Stimulated activated naive CD8-positive, alpha-beta T cell treated with anti-CD3 and anti-CD28 coated beads, Interleukin-15, amount 100 ng/mL, for 72 hours (primary cell): Measurements from ENCODE around the gene LGALS9B.
"Not testable (repeated sequence)": the region's sequence is repeated elsewhere in the genome, so short reads cannot be mapped to it uniquely, and the experiment has no call there.

Source experiments
- ATAC-seq: fragments of 150-1000 bp; cut with Tn5 transposase; 2 replicates; pipeline ENCODE4 v1.10.0; 2021; ENCODE audit warnings: mild to moderate bottlenecking, moderate library complexity
- DNase-seq, 2 donors: peaks; one replicate each; pipeline ENCODE4 v3.0.0; 2021 to 2022
- H3K27ac Mint-ChIP-seq, 2 donors: one replicate each; pipeline ENCODE4 v1.8.0; 2022; ENCODE audit warnings: mild to moderate bottlenecking in 2 of 2, mixed read lengths in 2 of 2, moderate library complexity in 2 of 2
- H3K27me3 Mint-ChIP-seq: one replicate; pipeline ENCODE4 v1.8.0; 2022; ENCODE audit warnings: mixed read lengths
- H3K4me1 Mint-ChIP-seq: one replicate; pipeline ENCODE4 v1.8.0; 2022; ENCODE audit warnings: mild to moderate bottlenecking, mixed read lengths
- H3K4me3 Mint-ChIP-seq, 2 donors: one replicate each; pipeline ENCODE4 v1.8.0; 2022; ENCODE audit warnings: mild to moderate bottlenecking in 2 of 2, mixed read lengths in 2 of 2, moderate library complexity in 1 of 2
- H3K9me3 Mint-ChIP-seq, 2 donors: one replicate each; pipeline ENCODE4 v1.8.0; 2022; ENCODE audit warnings: mixed read lengths in 2 of 2

The LGALS9B gene

DNA sequence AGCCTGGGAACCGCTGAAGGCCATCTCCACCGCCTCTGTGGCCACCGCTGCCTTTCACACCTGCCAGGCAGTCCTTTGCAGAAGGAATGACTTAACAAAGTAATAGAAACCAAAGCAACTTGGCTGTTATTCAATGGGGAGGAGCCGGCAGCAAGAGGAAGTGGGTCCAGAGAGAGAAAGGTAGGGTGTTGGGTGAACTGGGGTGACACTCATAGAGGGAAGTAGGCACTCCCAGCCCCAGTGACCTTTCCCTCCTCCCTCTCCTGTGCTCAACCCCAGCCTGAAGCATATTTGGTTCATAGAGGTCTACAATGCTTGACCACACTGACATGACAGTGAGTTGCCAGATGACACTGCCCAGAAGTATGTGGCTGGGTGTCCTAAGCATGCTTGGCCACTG, at the start of gene LGALS9B:
TSS of gene LGALS9B (minus strand) at position 93 of the 400 bp plus-strand sequence. CDS start at position 24, 69 bp downstream.
- not testable (repeated sequence) for H3K4me1 Mint-ChIP-seq, H3K9me3 Mint-ChIP-seq, H3K27me3 Mint-ChIP-seq, DNase-seq
- Mint-ChIP-seq H3K27ac (peak within 1 kb of the TSS; percentile 42 to 89), H3K4me3 (peak within 1 kb of the TSS in 1 of 2 donors; percentile 31)
- ATAC-seq: peak; percentile 68

DNA sequence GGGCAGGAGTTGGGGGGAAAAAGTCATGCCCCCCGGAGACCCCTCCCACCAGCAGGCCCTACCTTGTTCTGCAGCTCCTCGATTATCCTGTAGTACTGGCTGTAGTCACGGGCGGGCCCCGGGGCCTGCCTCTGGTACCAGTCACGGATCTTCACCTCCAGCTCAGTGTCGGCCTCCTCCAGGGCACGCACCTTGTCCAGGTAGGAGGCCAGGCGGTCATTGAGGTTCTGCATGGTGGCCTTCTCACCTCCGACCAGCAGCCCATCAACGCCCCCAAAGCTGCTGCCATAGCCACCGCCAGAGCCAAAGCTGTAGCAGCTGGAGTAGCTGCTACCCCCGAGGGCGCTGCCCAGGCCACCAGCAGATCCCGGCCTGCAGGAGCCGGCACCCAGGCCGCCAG, 49.6 kb upstream of the LGALS9B start:
- H3K27me3 Mint-ChIP-seq, DNase-seq, H3K27ac Mint-ChIP-seq, H3K9me3 Mint-ChIP-seq, ATAC-seq, H3K4me1 Mint-ChIP-seq: not testable (repeated sequence)
- H3K4me3 Mint-ChIP-seq: peak overlapping the region in 1 of 2 donors; percentile 75

DNA sequence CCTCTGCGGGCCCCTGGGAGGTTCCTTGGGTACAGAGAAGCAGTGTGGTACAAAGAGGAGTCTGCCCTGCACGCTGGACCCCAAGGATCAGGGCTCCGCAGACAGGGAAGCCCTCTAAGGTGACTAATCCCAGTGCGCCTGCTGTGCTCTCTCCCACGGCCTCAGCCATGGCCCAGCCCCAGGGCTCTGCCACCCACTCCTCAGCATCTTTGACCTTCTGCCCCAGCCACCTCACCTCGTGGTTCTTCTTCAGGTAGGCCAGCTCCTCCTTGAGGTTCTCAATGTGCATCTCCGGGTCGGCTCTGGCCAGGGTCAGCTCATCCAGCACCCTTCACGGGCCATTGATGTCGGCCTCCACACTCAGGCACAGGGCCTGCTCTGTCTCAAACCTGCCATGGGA, 47.8 kb upstream of the LGALS9B start:
- not testable (repeated sequence) for H3K4me1 Mint-ChIP-seq, H3K27me3 Mint-ChIP-seq, H3K9me3 Mint-ChIP-seq, H3K4me3 Mint-ChIP-seq, H3K27ac Mint-ChIP-seq, ATAC-seq, DNase-seq

DNA sequence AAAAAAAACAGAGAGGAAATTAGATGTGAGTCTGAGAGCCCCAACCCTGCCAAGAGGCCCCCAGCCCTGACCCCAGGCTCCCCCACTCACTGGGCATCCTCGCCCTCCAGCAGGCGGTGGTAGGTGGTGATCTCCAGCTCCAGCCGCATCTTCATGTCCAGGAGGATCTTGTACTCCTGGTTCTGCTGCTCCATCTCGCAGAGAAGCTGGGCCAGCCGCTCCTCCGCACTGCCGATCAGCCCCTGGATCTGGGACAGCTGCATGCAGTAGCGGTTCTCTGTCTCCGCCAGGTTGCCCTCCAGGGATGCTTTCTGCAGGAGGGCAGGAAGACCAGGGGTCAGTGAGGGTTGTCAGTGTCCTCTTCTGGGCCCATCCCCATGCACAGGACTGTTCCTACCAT, 46.2 kb upstream of the LGALS9B start:
- not testable (repeated sequence) for H3K4me1 Mint-ChIP-seq, ATAC-seq, H3K27ac Mint-ChIP-seq, H3K9me3 Mint-ChIP-seq, H3K27me3 Mint-ChIP-seq, H3K4me3 Mint-ChIP-seq, DNase-seq

DNA sequence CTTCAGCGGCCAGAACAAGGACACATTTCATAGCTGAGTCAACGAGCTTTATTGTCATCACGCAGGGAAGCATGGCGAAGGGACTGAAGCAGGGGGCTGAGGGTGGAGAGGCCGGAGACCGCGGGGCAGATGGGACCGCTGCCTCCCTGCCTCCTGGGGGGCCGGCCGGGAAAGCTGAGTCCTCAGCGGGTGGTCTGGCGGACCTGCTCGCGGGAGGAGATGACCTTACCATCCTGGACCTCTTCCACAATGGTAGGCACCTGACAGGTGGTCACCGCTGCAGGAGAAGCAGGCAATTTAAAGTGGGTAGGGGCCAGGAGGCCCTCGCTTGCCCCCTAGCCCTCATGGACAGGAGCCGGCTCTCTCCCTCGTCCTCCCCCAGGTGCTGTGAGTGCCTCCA, 45.0 kb upstream of the LGALS9B start:
- not testable (repeated sequence) for H3K27me3 Mint-ChIP-seq, H3K27ac Mint-ChIP-seq, H3K4me1 Mint-ChIP-seq, DNase-seq, H3K4me3 Mint-ChIP-seq, H3K9me3 Mint-ChIP-seq
- ATAC-seq: peak; percentile 39

DNA sequence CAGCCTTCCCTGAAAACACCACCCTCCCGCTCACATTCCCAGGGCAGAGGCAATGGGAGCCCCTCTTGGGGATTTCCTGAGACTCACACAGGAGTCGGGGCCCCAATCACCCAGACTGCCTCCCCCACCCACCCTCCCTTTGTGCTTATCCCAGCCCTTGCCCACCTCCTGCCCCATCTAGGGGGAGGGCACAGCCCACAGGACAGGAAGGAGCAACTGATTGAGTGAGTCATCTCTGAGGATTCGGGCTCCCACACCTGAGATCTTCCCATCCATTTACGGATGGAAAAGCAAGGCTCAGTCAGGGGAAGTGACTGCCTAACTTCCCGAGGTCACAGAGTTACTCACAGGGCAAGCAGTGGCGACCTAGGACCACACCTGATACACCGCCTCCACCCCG, 44.4 kb upstream of the LGALS9B start:
- H3K4me3 Mint-ChIP-seq, DNase-seq, ATAC-seq, H3K9me3 Mint-ChIP-seq, H3K27ac Mint-ChIP-seq, H3K4me1 Mint-ChIP-seq, H3K27me3 Mint-ChIP-seq: not testable (repeated sequence)

DNA sequence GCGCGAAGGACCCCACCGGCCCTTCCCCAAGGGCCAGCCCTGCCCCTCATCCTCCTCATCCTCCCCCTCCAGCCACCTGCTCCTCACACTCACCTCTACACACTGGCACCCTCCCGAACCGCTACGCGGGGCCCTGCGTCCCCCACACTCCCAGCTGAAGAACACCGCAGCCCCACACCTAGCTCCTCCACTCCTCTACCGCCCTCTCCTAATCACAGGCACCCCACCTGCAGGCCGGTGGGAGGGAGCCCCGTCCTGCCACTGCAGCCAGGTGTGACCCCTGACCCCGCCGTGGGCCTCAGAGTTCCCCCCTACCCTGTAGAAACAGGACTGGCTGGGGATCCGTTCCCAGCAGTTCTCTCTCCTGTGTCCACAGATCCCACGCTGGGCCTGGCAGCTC, 38.0 kb upstream of the LGALS9B start:
- DNase-seq, H3K9me3 Mint-ChIP-seq, H3K4me3 Mint-ChIP-seq, H3K4me1 Mint-ChIP-seq, H3K27me3 Mint-ChIP-seq, H3K27ac Mint-ChIP-seq: not testable (repeated sequence)
- ATAC-seq: peak; percentile 42

DNA sequence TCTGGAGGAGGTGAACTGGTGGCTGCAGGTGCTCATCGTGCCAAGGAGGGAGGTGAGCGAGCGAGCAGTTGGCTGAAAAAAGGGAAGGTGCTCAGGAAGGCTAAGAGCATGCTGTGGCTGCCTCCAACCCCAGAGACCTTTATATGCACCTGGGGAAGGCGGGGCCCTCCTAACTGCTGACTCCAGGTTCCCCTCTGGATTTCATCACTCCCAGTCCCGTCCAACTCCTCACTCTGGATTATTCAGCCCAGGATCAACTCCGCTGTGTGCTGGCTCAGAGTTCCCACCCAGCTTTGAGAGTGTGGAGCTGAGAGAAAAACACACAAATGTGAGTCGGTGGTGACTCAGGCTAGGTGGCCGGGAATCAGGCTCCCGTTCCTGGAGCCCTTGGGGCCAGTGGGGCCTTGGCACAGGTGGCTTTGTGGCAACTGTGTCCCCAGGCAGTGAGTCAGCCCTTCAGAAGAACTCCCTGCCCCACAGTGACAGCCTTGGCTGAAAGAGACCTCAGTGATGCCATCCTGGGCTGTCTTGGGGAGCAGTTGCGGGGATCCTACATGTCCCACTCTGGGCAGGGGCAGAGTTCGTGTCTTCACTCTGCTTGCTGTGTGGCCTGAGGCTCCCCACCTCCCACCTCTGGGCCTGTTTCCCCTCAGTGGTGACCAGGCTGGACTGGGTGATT, 37.2 kb upstream of the LGALS9B start:
- H3K27me3 Mint-ChIP-seq, H3K27ac Mint-ChIP-seq, DNase-seq, H3K9me3 Mint-ChIP-seq, H3K4me3 Mint-ChIP-seq, ATAC-seq, H3K4me1 Mint-ChIP-seq: not testable (repeated sequence)

DNA sequence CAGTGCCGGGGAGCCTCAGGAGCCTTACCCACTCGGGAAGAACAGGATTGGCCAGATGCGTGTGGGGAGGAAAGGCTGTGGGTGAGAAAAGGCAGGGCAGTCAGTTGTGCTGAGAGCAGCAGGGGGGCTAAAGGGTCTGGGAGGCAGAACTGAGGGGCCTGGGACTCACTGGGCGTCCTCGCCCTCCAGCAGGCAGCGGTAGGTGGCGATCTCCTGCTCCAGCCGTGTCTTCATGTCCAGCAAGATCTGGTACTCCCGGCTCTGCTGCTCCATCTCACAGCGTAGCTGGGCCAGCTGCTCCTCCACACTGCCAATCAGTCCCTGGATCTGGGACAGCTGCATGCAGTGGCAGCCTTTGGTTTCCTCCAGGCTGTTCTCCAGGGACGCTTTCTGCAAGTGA, 34.6 kb upstream of the LGALS9B start:
- H3K27me3 Mint-ChIP-seq, H3K4me1 Mint-ChIP-seq, ATAC-seq, H3K4me3 Mint-ChIP-seq, H3K27ac Mint-ChIP-seq, DNase-seq, H3K9me3 Mint-ChIP-seq: not testable (repeated sequence)

DNA sequence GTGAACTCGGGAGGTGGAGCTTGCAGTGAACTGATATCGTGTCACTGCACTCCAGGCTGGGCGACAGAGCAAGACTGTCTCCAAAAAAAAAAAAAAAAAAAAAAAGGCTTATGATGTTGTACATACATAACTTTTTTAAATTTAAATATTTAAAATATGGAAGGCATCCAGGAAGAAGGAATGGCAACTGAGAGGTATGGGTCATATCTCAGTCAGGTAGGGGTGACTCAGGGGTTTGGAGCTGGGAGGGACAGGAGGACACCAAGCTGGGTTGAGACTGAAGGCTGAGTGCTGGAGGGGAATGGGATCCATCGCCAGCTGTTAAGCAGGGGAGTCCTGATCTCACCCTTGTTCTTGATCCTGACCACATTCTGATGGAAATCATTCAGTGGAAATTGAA, 33.0 kb upstream of the LGALS9B start:
- H3K27ac Mint-ChIP-seq, H3K9me3 Mint-ChIP-seq, H3K4me3 Mint-ChIP-seq, H3K4me1 Mint-ChIP-seq, ATAC-seq, DNase-seq, H3K27me3 Mint-ChIP-seq: not testable (repeated sequence)

DNA sequence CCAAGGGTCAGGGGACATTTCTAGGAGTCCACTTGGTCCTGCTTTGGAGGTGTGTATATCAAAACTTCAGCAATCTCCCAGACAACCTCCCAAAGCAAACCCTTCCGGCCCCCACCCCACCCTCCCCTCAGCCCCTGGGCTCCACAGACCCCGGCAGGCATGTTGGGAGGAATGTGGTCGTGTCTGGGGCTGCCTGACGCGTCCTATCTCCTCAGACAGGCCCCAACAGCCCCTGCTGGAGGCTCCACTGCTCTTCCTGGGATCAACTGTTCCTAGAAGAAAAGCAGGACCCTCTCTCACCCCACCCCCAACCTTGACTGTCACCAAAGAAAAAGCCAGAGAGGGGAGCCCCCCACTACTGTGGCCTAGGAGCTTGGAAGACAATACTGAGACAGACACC, 28.1 kb upstream of the LGALS9B start:
- H3K9me3 Mint-ChIP-seq, H3K27ac Mint-ChIP-seq, DNase-seq, H3K27me3 Mint-ChIP-seq, ATAC-seq, H3K4me3 Mint-ChIP-seq, H3K4me1 Mint-ChIP-seq: not testable (repeated sequence)

DNA sequence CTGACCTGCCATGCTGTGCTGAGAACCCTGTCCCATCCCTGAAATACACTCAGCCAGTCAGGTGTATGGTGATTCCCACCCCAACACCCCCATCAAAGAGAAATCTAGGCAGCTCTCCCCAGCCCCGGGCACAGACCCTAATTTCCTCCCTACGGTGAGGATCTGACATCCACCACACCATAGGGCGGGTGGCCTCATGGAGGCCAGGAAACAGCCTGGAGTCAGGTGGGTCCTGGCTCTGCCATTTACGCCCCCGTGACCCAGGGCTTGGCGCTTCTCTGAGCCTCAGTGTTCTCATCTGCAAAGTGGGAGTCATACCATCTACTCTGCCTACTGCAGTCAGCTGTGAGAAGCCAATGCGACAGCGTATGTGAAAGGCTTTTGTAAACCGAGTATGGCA, 27.4 kb upstream of the LGALS9B start:
- not testable (repeated sequence) for H3K27ac Mint-ChIP-seq, DNase-seq, H3K4me1 Mint-ChIP-seq, H3K4me3 Mint-ChIP-seq, H3K27me3 Mint-ChIP-seq, ATAC-seq, H3K9me3 Mint-ChIP-seq

DNA sequence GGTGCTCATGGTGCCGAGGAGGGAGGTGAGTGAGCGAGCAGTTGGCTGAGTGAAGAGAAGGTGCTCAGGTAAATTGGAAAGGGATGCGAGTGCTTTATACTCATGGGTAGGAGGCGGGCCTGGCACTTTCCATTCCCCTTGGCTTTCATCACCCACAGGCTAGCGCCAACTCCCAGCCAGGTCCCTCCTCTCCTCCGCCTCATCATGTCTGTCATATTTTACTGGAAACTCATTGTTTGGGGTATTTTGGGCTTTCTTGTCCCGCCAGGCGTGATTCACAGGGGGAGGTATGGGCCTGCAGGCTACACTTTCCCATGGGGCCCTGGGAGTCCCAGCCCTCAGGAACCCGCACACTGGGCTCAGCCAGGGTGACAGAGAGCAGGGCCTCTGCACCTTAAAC, 26.8 kb upstream of the LGALS9B start:
- not testable (repeated sequence) for H3K27me3 Mint-ChIP-seq, H3K4me3 Mint-ChIP-seq, H3K4me1 Mint-ChIP-seq, ATAC-seq, DNase-seq, H3K9me3 Mint-ChIP-seq, H3K27ac Mint-ChIP-seq

DNA sequence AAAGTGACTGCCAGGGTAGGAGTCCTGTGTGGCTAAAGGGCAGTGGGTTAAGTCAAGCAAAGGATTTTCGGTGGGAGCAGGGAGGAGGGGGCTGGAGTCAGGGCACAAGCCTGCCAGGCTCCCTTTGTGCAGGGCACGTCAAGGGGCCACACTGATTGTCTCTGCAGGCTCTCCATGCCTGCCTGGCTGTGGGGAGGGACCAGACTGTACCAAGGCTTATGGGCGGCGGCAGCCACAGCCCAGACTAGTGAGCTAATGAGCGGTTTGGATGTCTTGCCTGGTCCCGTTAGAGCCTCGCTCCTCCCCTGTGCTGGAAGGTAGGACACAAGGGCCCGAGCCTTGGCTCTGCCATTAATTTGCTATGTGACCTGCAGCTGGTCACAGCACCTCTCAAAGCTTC, 25.6 kb upstream of the LGALS9B start:
- H3K4me3 Mint-ChIP-seq, H3K27ac Mint-ChIP-seq, DNase-seq, H3K9me3 Mint-ChIP-seq, ATAC-seq, H3K4me1 Mint-ChIP-seq, H3K27me3 Mint-ChIP-seq: not testable (repeated sequence)

DNA sequence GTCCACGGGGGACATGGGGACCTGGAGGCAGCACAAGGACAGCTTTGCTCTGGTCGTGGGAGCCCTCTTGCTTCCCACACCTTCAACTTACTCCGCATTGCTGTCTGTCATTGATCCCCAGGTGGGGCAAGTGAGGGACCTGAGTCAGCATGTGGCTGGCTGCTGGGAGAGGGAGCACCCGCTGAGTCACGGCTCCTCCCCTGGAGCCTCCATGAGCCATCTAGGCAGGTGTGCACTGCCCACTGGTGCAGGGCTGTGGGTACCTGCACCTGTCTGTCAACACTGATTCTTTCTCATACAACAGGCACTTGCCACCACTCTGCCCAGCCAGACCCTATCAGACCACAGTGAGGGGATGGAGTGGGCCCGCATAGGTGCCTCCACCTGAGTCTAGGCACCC, 24.8 kb upstream of the LGALS9B start:
- not testable (repeated sequence) for DNase-seq, H3K27ac Mint-ChIP-seq, H3K9me3 Mint-ChIP-seq, H3K4me1 Mint-ChIP-seq, ATAC-seq, H3K4me3 Mint-ChIP-seq, H3K27me3 Mint-ChIP-seq

DNA sequence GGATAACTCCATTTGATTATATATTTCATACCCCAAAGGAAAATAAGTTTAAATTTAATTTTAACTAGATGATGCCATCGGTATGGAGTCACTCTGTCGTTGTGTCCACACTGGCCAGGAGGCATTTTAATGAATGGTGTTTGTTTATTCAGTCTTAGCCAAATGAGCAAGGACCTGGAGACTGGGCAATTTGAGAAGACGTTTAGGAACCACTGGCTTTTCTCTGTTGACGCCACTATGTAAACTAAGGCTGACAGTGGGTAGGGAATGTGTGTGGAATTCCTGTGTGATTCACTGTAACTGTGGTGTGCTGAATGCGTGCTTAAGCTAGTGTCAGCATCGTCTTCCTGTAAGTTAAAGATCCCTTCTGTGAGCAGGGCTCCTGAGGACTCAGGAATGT, 17.6 kb upstream of the LGALS9B start:
- H3K4me3 Mint-ChIP-seq, ATAC-seq, H3K27me3 Mint-ChIP-seq, DNase-seq, H3K9me3 Mint-ChIP-seq, H3K4me1 Mint-ChIP-seq, H3K27ac Mint-ChIP-seq: not testable (repeated sequence)

DNA sequence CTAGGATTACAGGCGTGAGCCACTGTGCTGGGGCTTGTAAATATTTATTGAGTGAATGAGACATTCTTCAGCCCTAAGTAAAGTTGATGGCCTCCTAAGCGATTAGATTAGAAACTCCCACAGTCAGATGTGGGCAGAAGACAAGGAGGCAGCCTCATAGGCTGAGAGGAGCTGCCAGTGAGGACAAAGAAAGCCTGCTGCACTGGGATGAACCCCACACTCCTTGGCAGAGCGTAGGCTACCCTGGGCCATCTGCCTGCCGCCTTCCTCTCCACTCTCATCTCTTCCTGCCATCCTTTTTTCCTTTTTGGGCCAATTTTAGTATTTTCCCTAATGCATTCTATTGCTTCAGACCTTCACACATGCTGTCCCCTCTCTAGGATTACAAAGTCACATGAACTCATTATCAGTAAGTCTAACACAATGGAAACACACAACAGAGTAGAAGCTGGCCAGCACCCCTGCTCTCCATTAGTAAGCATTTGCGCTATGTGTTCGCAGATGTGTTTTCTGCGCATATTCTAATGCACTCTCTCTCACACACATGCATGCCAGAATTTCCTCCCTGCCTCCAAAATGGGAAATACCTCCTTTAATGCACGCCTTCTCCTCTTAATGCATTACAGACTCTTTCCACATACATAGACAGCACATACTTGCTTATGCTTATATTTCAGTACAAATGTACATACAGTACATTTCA, 12.7 kb upstream of the LGALS9B start:
- not testable (repeated sequence) for DNase-seq, H3K27me3 Mint-ChIP-seq, H3K27ac Mint-ChIP-seq, H3K4me1 Mint-ChIP-seq, ATAC-seq, H3K9me3 Mint-ChIP-seq, H3K4me3 Mint-ChIP-seq
